GM19395 (cell line): ENCODE results near the gene HIGD2A.
A peak's percentile ranks its signal among the peaks of the same experiment; 100 is the strongest.

ENCODE experiments used
- ATAC-seq: cut with Tn5 transposase; IDR thresholded peaks from one replicate; pipeline ENCODE4 v1.9.1; 2021; ENCODE audit warnings: mild to moderate bottlenecking, moderate library complexity; ENCODE audit not compliant: unreplicated experiment

Gene HIGD2A, protein sequence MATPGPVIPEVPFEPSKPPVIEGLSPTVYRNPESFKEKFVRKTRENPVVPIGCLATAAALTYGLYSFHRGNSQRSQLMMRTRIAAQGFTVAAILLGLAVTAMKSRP

DNA sequence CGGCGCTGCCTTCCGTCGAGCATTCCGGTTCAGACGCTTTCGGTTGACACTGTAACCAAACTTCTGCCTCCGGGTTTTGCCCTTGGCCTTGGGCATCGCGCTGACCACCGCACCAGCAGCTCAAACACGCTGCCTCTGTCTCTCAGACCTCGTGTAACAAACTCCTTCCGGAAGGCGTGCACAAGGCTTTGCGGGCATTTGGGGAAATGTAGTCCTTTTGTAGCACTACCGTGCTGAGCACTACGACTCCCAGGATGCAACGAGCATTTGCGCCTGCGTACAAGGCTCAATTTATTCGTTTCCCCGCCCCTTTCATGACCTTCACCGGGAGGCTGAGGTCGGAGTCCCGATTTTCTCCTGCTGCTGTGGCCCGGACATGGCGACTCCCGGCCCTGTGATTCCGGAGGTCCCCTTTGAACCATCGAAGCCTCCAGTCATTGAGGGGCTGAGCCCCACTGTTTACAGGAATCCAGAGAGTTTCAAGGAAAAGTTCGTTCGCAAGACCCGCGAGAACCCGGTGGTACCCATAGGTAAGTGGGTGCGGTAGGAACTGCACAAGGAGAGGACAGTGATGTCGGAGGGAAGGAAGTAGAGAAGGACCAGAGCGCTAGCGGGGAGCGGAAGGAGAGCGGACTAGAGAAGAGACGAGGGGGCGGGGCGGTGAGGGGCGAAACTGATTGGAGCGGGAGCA is at the start of gene HIGD2A, which contains the start of gene NOP16:
Gene HIGD2A (plus strand): TSS at position 308 of the 691 bp plus-strand sequence. CDS start 69 bp downstream, at position 377.
Gene NOP16 (minus strand): TSS at position 155 of the 691 bp plus-strand sequence. CDS start 59 bp downstream, at position 96.
- peak; percentile 91 for ATAC-seq

DNA sequence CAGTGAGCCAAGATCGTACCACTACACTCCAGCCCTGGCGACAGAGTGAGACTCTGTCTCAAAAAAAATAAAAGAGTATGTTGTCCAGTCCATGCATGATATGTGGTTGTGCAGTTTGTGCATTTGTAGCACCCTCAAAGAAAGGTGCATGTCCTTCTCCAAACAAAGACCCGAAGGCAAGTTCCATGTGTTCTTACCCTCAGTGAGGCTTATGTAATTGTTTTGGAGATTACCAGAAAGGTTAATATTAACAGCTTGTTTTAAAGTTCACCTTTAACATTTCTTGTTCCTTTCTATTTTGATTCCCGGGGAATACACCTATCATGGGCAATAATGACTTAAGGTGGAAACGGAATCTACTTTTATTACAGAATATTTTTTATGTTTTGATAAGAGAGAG is 49.2 kb upstream of the HIGD2A start:
- ATAC-seq: no peak

DNA sequence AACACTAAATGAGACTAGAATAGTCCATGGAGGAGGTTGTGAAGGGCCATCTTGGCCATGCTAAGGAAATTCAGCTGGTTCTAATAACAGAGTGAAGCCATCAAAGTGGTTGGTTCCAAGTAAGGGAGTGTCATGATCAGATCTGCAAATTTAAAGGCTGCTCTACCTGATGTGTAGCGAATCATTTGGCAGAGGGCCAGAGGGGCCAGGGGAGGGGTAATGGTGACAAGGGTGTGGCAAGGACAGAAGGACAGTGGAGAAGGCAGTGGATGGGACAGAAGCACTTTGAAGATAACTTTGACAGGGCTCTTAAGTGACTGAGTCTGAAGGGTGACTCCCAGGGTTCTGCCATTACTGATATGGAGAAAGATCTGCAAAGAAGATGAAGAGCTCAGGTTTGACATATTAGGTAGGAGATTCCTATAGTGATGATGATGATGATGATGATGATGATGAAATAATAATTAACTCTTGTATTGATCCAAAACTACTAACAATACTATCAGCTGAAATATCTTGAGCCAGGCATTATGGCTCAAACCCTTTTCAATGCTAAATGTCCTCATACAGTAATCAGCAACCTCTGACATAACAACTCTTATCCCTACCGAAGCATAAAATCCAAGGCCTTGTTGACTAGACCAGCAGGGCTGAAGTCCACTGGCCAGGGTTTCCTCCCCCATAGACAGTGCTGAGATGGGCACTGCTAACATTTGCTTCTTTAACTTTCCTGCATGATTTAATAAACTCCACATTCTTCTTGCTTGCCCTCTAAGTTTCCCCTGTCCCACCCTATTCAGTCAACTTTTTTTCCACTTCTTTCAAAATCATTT is 47.0 kb upstream of the HIGD2A start:
- no peak for ATAC-seq

DNA sequence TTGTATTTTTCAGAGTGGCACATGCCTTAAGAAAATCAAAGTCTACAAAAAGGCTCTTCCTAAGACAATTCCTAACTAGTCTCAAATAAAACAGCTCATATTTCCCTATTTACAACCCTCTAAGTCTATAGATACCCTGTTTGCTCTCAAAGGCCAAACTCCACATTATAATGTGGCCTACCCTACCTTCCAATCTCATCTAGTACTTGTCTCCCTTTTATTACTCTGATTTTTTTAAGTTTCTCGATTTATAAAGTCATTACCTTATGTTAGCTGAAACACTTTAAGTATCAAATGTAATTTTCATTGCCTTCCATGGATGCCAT is 46.4 kb upstream of the HIGD2A start:
- no peak for ATAC-seq

DNA sequence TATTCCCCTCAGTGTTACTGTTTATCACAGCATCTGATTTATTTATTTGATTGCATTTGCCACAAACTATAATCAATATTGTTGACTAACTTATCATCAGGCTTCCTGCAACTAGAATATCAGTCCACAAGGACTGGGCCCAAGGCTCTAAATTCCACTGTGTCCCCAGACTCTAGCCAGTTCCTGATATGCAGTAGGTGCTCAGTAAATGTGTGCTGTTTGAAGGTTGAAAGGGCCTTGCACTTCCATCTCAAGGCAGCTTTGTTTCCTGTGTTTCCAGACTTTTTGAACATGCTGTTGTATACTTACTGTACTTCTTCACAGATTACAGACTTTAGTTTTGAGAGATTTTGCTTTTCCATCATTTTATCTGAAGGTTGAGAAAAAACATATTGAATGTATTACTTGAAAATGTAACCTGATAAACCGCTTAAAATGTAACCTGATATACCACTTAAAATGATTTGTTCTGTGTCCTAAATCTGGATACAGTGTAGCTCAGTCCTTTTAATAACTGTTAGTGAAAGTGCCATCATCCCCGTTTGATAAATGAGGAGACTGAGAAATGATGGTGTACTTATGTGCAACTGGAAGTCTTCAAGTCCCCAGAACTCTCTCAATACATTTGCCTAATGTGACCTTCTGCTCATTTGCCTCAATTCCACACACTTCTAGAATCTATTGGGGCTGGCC is 45.6 kb upstream of the HIGD2A start:
- ATAC-seq: no peak

DNA sequence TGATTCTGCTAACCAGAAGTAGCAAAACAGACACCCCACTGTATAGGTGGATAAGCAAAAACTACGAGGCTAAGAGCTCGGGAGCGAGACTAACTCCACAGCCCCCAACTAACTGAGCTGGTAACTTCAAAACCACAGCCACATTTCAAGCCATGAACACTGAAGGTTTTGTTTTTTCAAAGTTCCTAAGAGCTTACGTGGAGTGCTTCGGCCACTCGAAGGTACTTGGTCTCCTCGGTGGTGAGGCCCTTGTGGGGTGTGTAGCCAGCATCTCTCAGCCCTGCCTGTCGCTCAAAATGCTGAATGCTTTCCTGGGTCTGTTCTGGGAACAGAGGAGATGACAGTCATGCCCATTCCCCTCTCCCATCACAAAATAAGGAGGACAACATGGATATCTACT is 38.1 kb upstream of the HIGD2A start:
- no peak for ATAC-seq

DNA sequence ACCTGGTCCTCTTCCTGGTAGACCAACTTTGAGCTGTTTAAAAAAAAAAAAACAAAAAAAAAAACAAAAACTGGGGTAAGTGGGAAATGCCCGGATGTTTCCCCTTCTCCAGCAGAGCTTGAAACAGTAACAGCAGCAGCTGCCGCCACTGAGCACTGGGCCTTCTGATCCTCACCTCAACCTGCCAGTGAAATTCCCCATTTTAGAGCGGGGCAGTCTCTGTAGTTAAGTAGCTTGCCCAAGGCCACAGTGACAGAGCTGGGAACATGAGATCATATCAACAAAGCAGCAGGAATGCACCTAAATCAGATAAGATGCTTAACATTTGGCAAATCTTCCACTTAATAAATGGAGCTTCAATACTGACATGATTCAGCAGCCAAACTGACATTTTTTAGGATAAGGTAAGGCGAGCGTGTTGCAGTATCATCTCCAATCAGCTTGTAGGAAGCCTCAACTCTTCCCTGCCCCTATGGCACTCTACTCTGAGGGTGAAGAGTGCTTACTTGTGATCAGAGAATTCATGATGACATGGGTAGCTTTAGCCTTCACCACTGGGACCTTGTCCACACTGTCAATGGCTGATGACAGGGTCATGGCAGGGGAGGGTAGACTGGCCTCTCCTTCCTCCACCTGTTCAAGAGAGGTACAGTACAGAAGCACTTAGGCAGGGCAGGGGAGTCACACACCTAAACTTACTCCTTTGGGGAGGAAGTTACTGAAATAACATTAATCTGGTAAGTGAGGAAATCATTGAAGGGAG is 36.3 kb upstream of the HIGD2A start:
- no peak for ATAC-seq

DNA sequence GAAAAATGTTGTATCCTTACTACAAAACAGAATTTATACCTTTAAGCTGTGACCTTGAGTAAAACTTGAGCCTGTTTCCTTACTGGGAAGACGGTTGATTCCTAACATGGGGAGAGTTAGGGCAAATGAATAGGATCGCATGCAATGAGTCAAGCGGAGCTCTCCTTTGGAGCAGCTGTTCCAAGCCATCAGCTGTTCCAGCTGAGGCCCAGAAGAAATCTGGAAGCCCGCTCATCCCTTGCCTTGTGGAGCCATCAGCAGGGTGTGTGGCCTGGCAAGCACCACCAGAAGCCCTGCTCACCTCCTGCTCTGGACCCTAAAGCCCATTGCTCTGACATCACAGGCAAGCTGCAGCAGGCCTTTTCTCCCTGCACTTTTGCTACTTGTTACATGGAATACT is 35.0 kb upstream of the HIGD2A start:
- no peak for ATAC-seq

DNA sequence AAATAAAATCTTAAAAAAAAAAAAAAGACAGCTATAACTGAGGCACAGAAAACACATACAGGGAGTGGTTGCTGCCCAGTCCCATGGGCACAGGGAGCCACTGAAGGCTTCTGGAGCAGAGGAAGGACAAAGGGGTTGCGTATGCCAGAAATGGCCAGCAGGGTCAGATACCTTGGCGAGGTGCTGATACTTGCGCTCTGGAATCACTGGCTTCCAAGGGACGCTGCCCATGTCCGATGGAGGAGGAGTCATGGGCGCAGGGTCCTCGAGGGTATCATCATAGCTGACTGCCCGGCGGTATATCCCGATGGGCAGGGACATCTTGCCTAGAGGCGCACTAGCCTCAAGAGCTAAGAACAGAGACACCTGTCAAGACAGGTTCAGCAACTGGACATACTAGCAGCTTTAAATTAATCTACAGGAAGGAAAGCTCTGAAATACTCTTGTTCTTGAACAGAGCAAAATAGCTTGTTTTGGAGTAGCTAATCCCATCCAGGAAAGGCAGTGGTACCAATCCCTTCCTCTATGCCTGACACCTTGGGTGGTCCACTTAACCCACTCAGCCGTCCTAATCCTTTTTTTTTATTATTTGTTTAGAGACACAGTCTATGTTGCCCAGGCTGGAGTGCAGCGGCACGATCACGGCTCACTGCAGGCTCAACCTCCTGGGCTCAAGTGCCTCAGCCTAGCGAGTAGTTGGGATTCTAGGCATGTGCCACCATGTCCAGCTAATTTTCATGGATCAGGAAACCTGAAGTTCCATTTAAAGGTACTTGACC is 33.0 kb upstream of the HIGD2A start:
- ATAC-seq: no peak

DNA sequence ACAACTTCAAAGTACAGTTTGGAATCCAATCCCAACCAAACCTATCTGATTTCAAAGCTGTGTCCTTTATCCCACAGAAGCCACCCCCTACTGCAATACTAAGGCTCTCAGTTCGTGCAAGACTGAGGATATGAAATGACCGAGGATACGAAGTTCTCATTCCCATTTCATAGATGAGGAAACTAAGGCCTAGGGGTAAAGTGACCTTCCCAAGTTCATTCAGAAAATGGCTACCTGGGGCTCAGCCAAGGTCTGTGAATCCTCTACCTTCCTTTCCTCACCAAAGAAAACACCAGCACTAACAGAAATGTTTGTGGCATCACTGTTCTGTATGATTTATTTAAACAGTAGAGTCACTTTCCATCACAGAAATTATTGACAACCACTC is 32.4 kb upstream of the HIGD2A start:
- ATAC-seq: no peak

DNA sequence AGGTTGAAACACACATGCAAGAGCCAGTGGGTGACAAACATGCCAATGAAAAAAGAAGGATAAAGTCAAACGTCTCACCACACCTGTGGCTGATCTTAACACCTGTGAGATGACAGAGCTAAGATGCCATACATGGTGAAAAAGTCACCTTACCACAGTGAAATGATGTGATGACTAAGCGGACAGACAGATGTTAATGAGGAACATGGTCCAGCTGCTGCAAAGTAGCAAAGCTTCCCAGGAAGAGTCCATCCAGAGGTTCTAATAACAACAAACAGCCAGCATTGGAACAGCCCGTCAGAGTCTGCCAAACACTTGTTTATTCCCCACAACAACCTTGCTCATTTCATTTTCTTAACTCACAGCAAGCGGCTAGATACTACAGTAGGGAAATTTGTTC is 28.9 kb upstream of the HIGD2A start:
- ATAC-seq: no peak

DNA sequence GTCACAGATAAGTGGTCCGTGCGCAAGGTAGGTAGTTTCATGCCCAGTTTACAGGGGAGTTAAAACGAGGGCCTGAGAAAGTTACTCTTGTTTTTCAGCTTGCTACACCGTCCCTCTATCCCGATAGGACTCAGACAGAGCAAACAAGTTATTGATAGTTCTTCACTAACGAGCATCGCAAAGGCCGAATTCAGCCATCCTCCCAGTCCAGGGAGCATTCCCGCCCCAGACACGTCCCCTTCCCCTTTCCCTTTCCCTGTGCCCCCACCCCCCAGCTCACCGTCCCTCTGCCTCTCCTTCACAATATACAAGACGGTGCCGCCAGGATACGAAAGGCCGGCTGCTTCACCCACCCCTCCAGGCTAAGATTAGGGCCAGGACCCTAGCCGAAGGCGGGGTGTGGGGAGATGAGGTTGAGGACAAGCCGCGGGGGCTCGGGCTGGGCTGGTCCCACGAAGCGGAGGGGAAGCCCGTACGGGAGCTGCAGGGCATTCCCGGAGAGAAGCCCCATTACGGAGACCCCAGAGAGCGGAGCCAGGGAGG is 27.6 kb upstream of the HIGD2A start:
- ATAC-seq: no peak

DNA sequence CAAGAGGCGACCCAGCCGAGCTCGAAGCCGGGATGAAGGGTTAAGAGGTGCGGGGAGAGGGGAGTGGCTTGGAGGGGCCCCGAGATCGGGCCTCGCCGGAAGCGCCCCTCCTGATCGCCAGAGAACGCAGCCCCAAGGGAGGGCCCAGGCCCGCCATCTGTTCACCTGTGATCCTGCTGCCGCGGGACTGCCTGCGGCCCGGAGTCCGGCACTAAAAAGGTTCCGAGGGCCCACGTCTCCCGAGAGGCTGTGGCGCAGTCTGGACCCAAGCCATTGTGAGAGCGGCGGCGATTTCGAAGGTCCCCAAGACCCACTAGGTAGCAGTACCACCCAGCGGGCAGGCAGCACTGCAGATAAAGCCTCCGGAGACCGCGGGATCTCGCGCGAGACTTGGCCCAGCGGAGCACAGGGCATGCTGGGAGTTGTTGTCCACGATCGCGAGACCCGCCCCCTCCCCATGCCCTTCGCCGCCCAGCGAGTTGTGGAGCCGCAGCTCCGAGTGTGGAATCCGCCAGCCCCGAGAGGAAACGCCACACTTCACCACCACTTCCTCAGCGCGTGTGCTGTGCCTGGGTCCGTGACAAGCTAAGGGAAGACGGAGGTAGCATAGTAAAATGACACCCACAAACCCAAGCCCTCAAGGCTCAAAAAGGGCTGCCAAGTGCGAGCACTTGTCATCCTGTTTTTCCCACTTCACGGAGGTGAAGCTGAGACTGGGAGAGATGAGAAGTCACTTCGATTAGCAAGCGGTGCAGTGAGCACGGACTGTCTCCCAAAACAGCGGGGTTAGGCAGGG is 26.9 kb upstream of the HIGD2A start, which contains the start of gene KIAA1191:
Gene KIAA1191 (minus strand): TSS at position 328 of the 796 bp plus-strand sequence. CDS start 2,256 bp downstream, outside the sequence.
- peak; percentile 93 for ATAC-seq

DNA sequence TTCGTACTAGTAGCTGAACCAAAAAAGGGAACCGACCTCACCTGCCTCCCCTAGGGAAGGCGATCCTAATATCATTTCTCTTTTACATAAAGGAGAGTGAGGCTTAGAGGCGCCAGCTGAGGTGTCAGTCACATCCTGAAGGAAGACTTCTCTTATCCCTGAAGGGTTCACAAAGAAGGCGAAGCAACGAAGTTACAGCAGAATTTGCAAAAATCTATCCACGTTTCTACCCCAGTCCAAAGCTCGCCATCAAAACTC is 26.4 kb upstream of the HIGD2A start:
- ATAC-seq: peak; percentile 10

DNA sequence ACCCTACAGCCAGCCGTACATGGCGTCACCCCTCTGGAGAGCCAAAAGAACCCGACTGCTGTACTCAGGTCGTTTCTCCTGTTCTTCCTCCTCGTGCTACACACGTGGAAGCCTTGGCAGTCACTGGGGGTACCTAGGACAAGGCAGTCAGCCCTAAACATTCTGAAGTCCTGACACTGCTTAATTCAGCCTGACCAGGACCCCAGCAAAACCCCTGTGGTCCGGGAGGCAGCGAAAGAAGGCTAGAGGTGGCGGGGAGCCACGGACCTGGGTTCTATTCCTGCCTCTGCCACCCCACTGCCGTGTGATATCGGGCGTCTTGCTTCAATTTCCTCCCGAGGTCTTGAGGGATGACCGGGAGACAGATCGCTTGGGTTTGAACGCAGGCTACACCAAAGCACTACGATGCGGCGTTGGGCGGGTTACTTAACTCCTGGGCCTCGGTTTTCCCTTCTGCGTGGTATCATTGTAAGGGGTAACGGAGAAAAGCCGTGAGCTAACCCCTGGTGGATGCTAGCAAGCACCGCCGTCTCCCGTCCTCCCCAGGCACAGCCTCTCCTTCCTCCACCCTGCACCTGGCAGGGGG is 23.7 kb upstream of the HIGD2A start:
- ATAC-seq: no peak

DNA sequence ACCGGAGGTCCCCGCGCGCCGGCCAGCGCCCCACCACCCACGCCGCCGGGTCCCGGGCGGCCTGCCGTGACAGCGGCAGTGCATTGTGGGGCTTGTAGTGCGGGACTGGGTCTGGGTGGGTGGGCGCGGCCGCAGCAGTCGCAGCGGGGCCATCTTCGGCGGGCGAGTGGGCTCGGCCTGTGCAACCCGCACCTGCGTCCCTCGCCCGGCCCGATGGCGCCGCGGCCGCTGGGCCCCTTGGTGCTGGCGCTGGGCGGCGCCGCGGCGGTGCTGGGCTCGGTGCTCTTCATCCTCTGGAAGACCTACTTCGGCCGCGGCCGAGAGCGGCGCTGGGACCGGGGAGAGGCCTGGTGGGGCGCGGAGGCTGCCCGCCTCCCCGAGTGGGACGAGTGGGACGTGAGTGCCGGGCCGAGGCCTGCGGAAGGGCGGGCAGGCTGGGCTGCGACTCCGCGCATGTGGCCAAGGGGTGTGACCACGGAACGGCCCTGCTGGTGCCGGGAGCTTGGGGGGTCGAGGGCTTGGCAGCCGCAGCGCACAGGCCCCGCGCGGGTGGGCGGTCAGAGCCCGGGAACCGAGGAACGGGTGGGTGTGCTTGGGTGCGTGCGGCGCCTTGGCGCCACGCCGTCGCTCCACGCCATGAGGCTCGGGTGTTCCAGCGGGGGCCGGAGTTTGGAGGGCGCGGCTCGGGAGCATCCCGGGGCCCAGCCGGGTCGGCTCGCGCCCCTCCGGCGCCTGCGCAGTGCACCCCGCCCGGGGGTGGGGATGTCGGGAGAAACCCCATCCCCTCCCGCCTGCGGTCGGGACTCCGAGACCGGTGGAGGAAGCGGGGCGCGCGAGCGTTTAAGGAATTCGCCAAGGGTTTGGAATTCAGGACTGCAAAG is 23.0 kb upstream of the HIGD2A start, which contains the start of gene ARL10:
Gene ARL10 (plus strand): TSS at position 137 of the 881 bp plus-strand sequence. CDS start 77 bp downstream, at position 214.
- ATAC-seq: peak; percentile 35

DNA sequence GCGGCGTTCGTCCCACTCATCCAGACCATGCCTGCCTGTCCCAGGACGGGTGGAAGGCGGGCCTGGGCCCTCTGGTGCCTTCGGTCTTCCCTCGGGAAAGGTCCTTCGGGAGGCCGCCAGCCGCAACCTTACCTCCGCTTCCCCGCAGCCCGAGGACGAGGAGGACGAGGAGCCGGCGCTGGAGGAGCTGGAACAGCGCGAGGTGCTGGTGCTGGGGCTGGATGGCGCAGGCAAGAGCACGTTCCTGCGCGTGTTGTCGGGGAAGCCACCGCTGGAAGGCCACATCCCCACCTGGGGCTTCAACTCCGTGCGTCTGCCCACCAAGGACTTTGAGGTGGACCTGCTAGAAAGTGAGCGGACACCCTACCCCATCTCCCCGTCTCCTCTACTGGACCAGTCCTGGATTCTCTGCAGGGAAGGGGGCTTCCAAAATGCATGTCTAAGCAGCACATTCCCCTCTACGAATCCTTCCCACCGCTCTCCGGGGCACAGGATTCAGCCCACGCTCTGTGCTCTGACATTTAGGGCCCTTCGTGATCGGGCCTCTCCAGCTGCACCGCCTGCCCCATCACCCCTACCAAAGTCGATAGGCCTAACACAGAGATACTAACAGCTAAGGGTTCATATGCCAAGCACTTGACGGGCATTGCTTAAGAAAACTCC is 22.2 kb upstream of the HIGD2A start:
- no peak for ATAC-seq
